ENCODE measurements around the gene HYOU1. TPM values are rescaled to one million over a fixed set of nuclear protein-coding genes. Genes with fewer than 3 reads are reported as not detected.

HYOU1 gene
- total and polyA plus RNA-seq, 2 donors from 2014 or later = 69.0 to 187 TPM

DNA sequence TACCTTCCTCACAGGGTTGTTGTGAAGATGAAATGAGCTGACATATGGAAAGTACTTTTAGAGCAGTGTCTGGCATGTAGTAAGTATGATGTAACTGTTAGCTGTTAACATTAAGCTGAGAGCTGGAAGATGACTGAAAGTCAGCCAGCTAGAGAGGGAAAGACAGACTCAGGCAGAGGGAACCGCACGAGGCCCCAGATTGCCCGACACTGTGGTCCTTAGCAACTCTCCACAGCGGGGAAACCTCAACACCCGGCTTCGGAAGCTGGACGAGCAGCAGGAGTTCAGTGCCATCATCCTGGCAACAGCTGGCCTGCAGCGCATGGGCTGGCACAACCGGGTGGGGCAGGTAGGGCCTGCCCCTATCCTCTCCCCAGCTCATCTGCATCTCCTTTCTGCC, 34.2 kb upstream of the HYOU1 start:
- no peak overlapping the region for H3K4me3 ChIP-seq (ENCODE audit: low read length in 3 of 3)
- peaks cover 0 to 10% (median 3%) of the 10 kb centered on the region in 3 donors for H3K4me1 ChIP-seq (ENCODE audit: control insufficient read depth in 2 of 3, insufficient read depth in 2 of 3, low read depth in 1 of 3, low read length in 3 of 3)
- H3K27me3 ChIP-seq (ENCODE audit: control insufficient read depth, insufficient read depth, low read length) = no peaks in the 10 kb centered on the region
- intact Hi-C loops (cut with DNase I) = no loop called here
- no peak for DNase-seq
- no peak for FAIRE-seq
- H3K9ac ChIP-seq (ENCODE audit: low read length in 3 of 3) = no peak overlapping the region
- peaks cover 0 to 10% (median 2%) of the 10 kb centered on the region in 3 donors for H3K36me3 ChIP-seq (ENCODE audit: control insufficient read depth in 2 of 3, insufficient read depth in 3 of 3, low read length in 3 of 3)
- no peak overlapping the region for H3K27ac ChIP-seq (ENCODE audit: low read depth in 2 of 2, low read length in 2 of 2)
- H3K9me3 ChIP-seq (ENCODE audit: control insufficient read depth in 2 of 3, insufficient read depth in 1 of 3, low read length in 3 of 3) = no peaks in the 10 kb centered on the region
- TF ChIP-seq, protein P1, sequence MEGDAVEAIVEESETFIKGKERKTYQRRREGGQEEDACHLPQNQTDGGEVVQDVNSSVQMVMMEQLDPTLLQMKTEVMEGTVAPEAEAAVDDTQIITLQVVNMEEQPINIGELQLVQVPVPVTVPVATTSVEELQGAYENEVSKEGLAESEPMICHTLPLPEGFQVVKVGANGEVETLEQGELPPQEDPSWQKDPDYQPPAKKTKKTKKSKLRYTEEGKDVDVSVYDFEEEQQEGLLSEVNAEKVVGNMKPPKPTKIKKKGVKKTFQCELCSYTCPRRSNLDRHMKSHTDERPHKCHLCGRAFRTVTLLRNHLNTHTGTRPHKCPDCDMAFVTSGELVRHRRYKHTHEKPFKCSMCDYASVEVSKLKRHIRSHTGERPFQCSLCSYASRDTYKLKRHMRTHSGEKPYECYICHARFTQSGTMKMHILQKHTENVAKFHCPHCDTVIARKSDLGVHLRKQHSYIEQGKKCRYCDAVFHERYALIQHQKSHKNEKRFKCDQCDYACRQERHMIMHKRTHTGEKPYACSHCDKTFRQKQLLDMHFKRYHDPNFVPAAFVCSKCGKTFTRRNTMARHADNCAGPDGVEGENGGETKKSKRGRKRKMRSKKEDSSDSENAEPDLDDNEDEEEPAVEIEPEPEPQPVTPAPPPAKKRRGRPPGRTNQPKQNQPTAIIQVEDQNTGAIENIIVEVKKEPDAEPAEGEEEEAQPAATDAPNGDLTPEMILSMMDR (IDR thresholded peaks at IDR 0.05; ENCODE audit: borderline replicate concordance, extremely low read depth, insufficient read depth) = no peak

DNA sequence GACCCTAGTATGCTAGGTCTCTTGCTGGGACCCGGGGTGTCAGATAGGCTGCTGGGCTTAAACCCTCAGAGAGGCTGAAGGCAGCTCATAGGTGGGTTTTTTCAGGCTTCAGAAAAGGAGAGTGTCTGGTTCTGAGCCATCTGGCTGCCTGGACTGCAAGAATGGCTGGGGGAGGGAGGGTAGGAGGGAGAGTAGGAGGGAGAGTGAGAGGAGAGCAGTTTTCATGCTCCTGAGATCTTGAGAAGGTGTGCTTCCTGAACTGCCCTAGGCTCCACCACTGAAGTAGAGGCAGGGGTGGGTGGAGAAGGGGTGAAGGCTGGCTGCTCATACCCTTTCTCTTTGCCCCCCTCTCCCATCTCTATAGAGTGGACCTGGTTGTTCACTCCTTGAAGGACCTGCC, 32.3 kb upstream of the HYOU1 start:
- no peak for DNase-seq
- Histone ChIP-seq H3K27me3 (ENCODE audit: control insufficient read depth, insufficient read depth, low read length) (no peaks in the 10 kb centered on the region), H3K9me3 (ENCODE audit: control insufficient read depth in 2 of 3, insufficient read depth in 1 of 3, low read length in 3 of 3) (no peaks in the 10 kb centered on the region), H3K4me3 (ENCODE audit: low read length in 3 of 3) (no peak overlapping the region), H3K4me1 (ENCODE audit: control insufficient read depth in 2 of 3, insufficient read depth in 2 of 3, low read depth in 1 of 3, low read length in 3 of 3) (peaks cover 2 to 21% (median 3%) of the 10 kb centered on the region in 3 donors), H3K27ac (ENCODE audit: low read depth in 2 of 2, low read length in 2 of 2) (no peak overlapping the region), H3K36me3 (ENCODE audit: control insufficient read depth in 2 of 3, insufficient read depth in 3 of 3, low read length in 3 of 3) (peaks cover 0 to 10% (median 2%) of the 10 kb centered on the region in 3 donors), H3K9ac (ENCODE audit: low read length in 3 of 3) (no peak overlapping the region)
- intact Hi-C loops (cut with DNase I) = no loop called here
- FAIRE-seq = no peak
- TF ChIP-seq, protein P1 (IDR thresholded peaks at IDR 0.05; ENCODE audit: borderline replicate concordance, extremely low read depth, insufficient read depth) = no peak

DNA sequence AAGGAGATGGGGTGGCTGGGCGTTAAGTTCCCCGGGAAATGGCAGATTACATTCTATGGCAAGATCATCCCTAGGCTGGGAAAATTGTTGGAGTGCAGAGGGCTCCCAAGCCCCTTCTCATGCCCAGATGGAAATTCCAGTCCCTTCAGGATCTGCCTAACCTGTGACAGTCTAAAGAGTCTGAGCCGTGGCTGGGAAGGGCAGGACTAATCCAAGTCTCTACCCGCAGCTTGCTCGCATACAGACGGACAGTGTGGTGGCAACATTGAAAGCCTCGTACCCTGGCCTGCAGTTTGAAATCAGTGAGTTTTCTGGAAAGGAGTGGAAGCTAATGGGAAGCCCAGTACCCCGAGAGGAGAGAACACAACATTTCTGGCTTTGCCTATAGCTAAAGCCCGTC, 31.4 kb upstream of the HYOU1 start:
- Histone ChIP-seq H3K9ac (ENCODE audit: low read length in 3 of 3) (no peak overlapping the region), H3K27ac (ENCODE audit: low read depth in 2 of 2, low read length in 2 of 2) (no peak overlapping the region), H3K9me3 (ENCODE audit: control insufficient read depth in 2 of 3, insufficient read depth in 1 of 3, low read length in 3 of 3) (no peaks in the 10 kb centered on the region), H3K36me3 (ENCODE audit: control insufficient read depth in 2 of 3, insufficient read depth in 3 of 3, low read length in 3 of 3) (peaks cover 0 to 10% (median 2%) of the 10 kb centered on the region in 3 donors), H3K4me1 (ENCODE audit: control insufficient read depth in 2 of 3, insufficient read depth in 2 of 3, low read depth in 1 of 3, low read length in 3 of 3) (peaks cover under 1 to 19% (median 3%) of the 10 kb centered on the region in 3 donors), H3K4me3 (ENCODE audit: low read length in 3 of 3) (no peak overlapping the region), H3K27me3 (ENCODE audit: control insufficient read depth, insufficient read depth, low read length) (no peaks in the 10 kb centered on the region)
- DNase-seq = no peak
- TF ChIP-seq, protein P1 (IDR thresholded peaks at IDR 0.05; ENCODE audit: borderline replicate concordance, extremely low read depth, insufficient read depth) = no peak
- intact Hi-C loops (cut with DNase I) = no loop called here
- no peak for FAIRE-seq

DNA sequence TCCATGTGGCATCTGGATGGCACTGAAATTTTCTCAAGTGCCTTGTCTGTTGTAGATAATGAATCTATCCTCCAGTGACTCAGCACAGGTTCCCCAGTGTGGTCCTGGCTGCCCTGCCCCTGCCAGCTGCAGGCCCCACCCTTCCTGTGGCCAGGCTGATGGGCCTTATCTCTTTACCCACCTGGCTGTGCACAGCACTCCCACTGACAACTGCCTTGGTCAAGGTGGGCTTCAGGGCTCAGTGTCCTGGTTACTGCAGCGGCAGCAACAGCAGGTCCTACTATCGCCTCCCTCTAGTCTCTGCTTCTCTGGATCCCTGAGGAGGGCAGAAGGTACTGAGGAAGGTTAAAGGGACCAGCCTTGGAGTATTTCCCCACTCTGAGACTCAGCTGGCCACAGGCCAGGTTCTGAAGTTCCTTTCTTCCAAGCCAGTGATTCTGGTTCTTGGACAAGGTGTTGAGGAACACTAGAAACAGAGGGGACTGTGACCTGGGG, 30.8 kb upstream of the HYOU1 start:
- FAIRE-seq (no peak), DNase-seq (no peak)
- TF ChIP-seq, protein P1 (IDR thresholded peaks at IDR 0.05; ENCODE audit: borderline replicate concordance, extremely low read depth, insufficient read depth) = no peak
- no peak overlapping the region for H3K4me3 ChIP-seq (ENCODE audit: low read length in 3 of 3)
- no peak overlapping the region for H3K27ac ChIP-seq (ENCODE audit: low read depth in 2 of 2, low read length in 2 of 2)
- peaks cover 0 to 9% (median 2%) of the 10 kb centered on the region in 3 donors for H3K36me3 ChIP-seq (ENCODE audit: control insufficient read depth in 2 of 3, insufficient read depth in 3 of 3, low read length in 3 of 3)
- intact Hi-C loops (cut with DNase I) = no loop called here
- no peaks in the 10 kb centered on the region for H3K9me3 ChIP-seq (ENCODE audit: control insufficient read depth in 2 of 3, insufficient read depth in 1 of 3, low read length in 3 of 3)
- H3K27me3 ChIP-seq (ENCODE audit: control insufficient read depth, insufficient read depth, low read length) = no peaks in the 10 kb centered on the region
- H3K4me1 ChIP-seq (ENCODE audit: control insufficient read depth in 2 of 3, insufficient read depth in 2 of 3, low read depth in 1 of 3, low read length in 3 of 3) = peaks cover 0 to 14% (median 3%) of the 10 kb centered on the region in 3 donors
- no peak overlapping the region for H3K9ac ChIP-seq (ENCODE audit: low read length in 3 of 3)
